ENCODE data around the gene FLNC. TPM values are rescaled to one million over a fixed set of nuclear protein-coding genes. Genes with fewer than 3 reads are reported as not detected.

The FLNC gene
- total and polyA plus RNA-seq, 2 experiments from 2014 or later, result 46.6 to 60.7 TPM

DNA sequence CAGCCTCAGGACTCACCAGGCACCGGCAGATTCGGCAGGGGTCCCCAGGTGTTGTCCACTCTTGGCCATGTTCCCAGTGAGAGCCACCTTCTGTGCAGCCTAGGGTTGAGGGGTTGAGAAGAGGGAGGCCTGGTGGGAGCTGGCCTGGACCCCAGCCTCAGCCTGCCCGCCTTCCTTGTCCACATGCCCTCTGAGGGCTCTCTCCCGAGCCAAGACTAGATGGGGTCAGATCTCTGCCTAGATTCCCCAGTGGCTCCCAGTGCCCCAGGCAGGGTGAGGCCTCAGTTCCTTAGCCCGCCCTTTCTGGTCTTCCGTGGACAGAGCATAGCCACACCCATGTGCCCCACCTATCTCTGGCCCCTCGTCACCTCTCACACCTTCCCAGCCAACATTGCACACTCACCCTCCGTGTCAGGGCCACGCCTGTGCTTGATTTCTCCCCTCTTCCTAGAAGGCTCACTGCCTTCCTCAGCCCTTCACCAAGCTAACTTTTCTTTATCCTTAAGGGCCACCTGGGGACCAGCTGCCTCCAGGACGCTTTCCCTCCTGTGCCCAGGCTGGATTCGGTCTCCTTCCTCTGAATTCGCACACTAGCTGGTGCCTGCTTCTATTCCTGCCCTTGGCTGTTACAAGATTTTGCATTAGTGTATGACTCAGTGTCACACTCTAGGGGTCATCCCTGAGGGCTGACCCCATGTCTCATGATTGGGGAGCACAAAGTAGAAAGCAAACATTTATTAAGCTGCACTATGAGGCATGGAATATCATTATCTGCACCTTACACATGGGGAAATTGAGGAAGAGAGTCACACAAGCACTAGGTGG is 72.8 kb downstream of the FLNC start:
- H3K79me2 ChIP-seq, result no peaks in the 10 kb centered on the region

DNA sequence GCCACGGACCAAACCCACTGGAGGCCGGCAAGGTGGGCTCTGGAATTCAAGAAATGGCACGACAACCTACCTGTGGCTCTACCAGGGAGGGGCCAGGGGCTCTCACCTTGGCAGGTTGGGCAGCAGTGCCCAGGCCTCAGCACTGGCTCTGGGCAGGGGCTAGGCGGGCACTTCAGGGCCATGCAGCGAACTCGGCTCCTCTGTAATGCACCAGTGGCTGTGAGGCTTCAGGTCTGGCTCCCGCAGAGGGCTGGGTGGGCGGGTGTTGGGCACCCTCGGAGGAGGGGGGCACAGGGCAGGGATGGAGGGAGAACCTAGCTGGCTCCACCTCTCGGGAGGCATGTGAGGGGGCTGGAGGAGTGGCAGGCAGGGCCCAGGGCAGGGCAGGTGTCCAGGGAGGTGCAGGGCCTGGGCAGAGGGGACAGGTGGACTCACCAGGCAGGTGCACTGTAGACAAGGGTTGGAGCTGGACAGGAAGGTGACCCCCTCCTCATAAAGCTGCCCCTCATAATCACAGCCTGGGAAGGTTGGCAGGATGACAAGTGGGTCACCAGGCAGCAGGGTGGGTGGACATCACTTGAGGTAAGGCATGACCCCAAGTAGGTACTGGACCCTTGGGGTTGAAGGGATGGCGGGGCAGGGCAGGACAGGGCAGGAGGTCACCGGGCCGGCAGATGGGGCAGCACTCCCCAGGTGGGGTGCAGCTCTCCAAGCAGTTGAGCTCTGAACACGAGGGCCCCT is 73.6 kb downstream of the FLNC start:
- H2AFZ ChIP-seq, result no peak overlapping the region
- H3K9me3 ChIP-seq (ENCODE audit: low read depth), result no peaks in the 10 kb centered on the region
- 86% methylated on average over 6 of the region's 14 CpGs for WGBS (ENCODE audit: low lambda C conversion rate, missing lambda C conversion rate)
- H3K9me2 ChIP-seq (replicated peaks; ENCODE audit: insufficient read depth), result no peaks in the 10 kb centered on the region
- H3K4me2 ChIP-seq, result no peak overlapping the region
- peaks cover 6% of the 10 kb centered on the region for H3K27me3 ChIP-seq
- no peaks in the 10 kb centered on the region for H3K79me2 ChIP-seq
- H3K4me1 ChIP-seq (ENCODE audit: insufficient read depth), result no peaks in the 10 kb centered on the region
- DNase-seq (ENCODE audit: low spot score), result no peak
- no peaks in the 10 kb centered on the region for H4K20me1 ChIP-seq (ENCODE audit: insufficient read depth, poor library complexity, severe bottlenecking)
- no peak overlapping the region for H3K4me3 ChIP-seq
- no peak overlapping the region for H3K27ac ChIP-seq
- no peaks in the 10 kb centered on the region for H3K36me3 ChIP-seq (replicated peaks; ENCODE audit: insufficient read depth, low read depth)
- TF ChIP-seq EZH2 (IDR thresholded peaks at IDR 0.05; ENCODE audit: borderline replicate concordance), result no peak
- TF ChIP-seq, protein P1, sequence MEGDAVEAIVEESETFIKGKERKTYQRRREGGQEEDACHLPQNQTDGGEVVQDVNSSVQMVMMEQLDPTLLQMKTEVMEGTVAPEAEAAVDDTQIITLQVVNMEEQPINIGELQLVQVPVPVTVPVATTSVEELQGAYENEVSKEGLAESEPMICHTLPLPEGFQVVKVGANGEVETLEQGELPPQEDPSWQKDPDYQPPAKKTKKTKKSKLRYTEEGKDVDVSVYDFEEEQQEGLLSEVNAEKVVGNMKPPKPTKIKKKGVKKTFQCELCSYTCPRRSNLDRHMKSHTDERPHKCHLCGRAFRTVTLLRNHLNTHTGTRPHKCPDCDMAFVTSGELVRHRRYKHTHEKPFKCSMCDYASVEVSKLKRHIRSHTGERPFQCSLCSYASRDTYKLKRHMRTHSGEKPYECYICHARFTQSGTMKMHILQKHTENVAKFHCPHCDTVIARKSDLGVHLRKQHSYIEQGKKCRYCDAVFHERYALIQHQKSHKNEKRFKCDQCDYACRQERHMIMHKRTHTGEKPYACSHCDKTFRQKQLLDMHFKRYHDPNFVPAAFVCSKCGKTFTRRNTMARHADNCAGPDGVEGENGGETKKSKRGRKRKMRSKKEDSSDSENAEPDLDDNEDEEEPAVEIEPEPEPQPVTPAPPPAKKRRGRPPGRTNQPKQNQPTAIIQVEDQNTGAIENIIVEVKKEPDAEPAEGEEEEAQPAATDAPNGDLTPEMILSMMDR (IDR thresholded peaks at IDR 0.05; ENCODE audit: poor library complexity), result no peak
- TF ChIP-seq EZH2phosphoT487 (IDR thresholded peaks at IDR 0.05; ENCODE audit: low read depth, severe bottlenecking, unreplicated experiment), result no peak

More for the DNA sequence above, 72.8 kb downstream of the FLNC start:
- H3K4me2 ChIP-seq, result no peak overlapping the region
- no peak for DNase-seq (ENCODE audit: low spot score)
- H3K9me2 ChIP-seq (replicated peaks; ENCODE audit: insufficient read depth), result no peaks in the 10 kb centered on the region
- WGBS (ENCODE audit: low lambda C conversion rate, missing lambda C conversion rate), result 80% methylated on average over 12 of the region's 12 CpGs
- no peak for TF ChIP-seq EZH2 (IDR thresholded peaks at IDR 0.05; ENCODE audit: borderline replicate concordance)
- TF ChIP-seq, protein P1 (IDR thresholded peaks at IDR 0.05; ENCODE audit: poor library complexity), result no peak
- no peak for TF ChIP-seq EZH2phosphoT487 (IDR thresholded peaks at IDR 0.05; ENCODE audit: low read depth, severe bottlenecking, unreplicated experiment)
- H3K4me1 ChIP-seq (ENCODE audit: insufficient read depth), result no peaks in the 10 kb centered on the region
- H4K20me1 ChIP-seq (ENCODE audit: insufficient read depth, poor library complexity, severe bottlenecking), result no peaks in the 10 kb centered on the region
- H3K27ac ChIP-seq, result no peak overlapping the region
- no peaks in the 10 kb centered on the region for H3K27me3 ChIP-seq
- H3K36me3 ChIP-seq (replicated peaks; ENCODE audit: insufficient read depth, low read depth), result no peaks in the 10 kb centered on the region
- H3K4me3 ChIP-seq, result no peak overlapping the region
- no peaks in the 10 kb centered on the region for H3K9me3 ChIP-seq (ENCODE audit: low read depth)
- H2AFZ ChIP-seq, result no peak overlapping the region

DNA sequence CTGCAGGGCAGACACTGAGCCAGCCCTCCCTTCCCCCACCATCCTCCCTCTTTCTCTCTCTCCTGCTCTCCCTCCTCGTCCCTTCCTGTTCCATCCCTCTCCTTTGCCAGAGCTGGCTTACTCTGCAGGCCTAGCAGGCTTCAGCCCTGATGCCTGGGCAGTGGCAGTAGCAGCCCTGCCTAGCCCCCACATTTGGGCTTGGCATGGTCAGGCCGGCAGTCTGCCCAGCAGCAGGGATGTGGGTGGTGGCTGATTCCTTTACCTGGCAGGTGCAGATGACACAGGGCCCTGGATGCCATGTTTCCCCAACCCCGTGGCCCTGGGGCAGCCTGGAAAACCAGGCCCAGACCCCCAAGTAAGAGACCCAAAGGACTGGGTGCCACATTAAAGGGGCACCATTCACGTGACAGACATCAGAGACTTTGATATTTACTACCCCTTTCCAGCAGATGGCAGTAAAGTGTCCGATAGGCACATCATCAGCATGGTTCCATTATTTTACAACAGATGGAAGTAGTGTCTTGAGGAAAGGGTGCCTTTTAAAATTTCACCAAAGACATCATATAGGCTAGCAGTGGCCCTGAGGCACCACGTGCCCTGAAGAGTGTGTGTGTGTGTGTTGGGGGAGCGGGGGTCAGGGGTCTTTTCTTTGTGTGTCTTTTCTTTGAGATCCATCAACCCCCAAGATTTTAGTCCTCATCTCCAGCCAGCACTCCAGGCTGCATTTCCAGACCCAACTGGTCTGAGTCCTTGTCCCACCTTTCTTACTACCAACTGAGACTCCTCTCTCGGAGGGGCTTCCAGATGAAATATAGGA is 74.4 kb downstream of the FLNC start:
- Histone ChIP-seq H4K20me1 (ENCODE audit: insufficient read depth, poor library complexity, severe bottlenecking) (no peaks in the 10 kb centered on the region), H3K36me3 (replicated peaks; ENCODE audit: insufficient read depth, low read depth) (no peaks in the 10 kb centered on the region), H3K27ac (no peak overlapping the region), H3K9me3 (ENCODE audit: low read depth) (no peaks in the 10 kb centered on the region), H3K79me2 (no peaks in the 10 kb centered on the region), H3K4me1 (ENCODE audit: insufficient read depth) (no peaks in the 10 kb centered on the region), H3K4me2 (no peak overlapping the region), H3K9me2 (replicated peaks; ENCODE audit: insufficient read depth) (no peaks in the 10 kb centered on the region), H3K4me3 (no peak overlapping the region), H3K27me3 (peaks cover 10% of the 10 kb centered on the region), H2AFZ (no peak overlapping the region)
- 55% methylated on average over 8 of the region's 8 CpGs for WGBS (ENCODE audit: low lambda C conversion rate, missing lambda C conversion rate)
- peak; percentile 68 for DNase-seq (ENCODE audit: low spot score)
- TF ChIP-seq, protein P1 (IDR thresholded peaks at IDR 0.05; ENCODE audit: poor library complexity), result peak; percentile 58
- TF ChIP-seq EZH2 (IDR thresholded peaks at IDR 0.05; ENCODE audit: borderline replicate concordance), result no peak

All from hepatocyte (in vitro differentiated cells).